GM19238 (cell line): Measurements from ENCODE around the gene ABL2.

Source experiments
- DNase-seq: peaks from one replicate; pipeline ENCODE4 v3.0.0; 2011; ENCODE audit warnings: low spot score; ENCODE audit not compliant: insufficient read length

Gene ABL2

GRCh38 chr1:179052776-179053175 lies 176.7 kb downstream of the ABL2 start:
- DNase-seq = no peak
